Right lobe of liver (tissue), 6 donors: ENCODE data around the gene ATP11B. TPM values are rescaled to one million over a fixed set of nuclear protein-coding genes. Genes with fewer than 3 reads are reported as not detected.

Experiments used
- ATAC-seq, 4 donors: fragments of 200-7000 bp; cut with Tn5 transposase; one replicate each; pipeline ENCODE4 v1.9.1; 2020; ENCODE audit warnings: mild to moderate bottlenecking in 4 of 4, moderate library complexity in 4 of 4
- DNase-seq, 3 donors: peaks; one replicate each; pipeline ENCODE4 v3.0.0-alpha.2; 2020
- H3K27ac ChIP-seq, 3 donors: fragments of 200-600 bp; one replicate each; pipeline ENCODE4 v1.8.0; 2022
- H3K27me3 ChIP-seq, 2 donors: fragments of 200-600 bp; one replicate each; pipeline ENCODE4 v1.8.0; 2022
- H3K36me3 ChIP-seq, 4 donors: fragments of 200-600 bp; sonication (generic) in 1 of 4; one replicate each; pipeline versions ENCODE4 v1.5.1 to v1.8.0; 2017 to 2022; ENCODE audit warnings: control low read depth in 1 of 4
- H3K4me1 ChIP-seq, 4 donors: fragments of 200-600 bp; sonication (generic) in 1 of 4; one replicate each; pipeline versions ENCODE4 v1.5.1 to v1.8.0; 2017 to 2022; ENCODE audit warnings: control low read depth in 1 of 4
- H3K4me3 ChIP-seq, 3 donors: fragments of 200-600 bp; one replicate each; pipeline ENCODE4 v1.8.0; 2022
- H3K9me3 ChIP-seq, 4 donors: fragments of 200-600 bp; sonication (generic) in 1 of 4; one replicate each; pipeline versions ENCODE4 v1.5.1 to v1.8.0; 2017 to 2022; ENCODE audit warnings: control low read depth in 1 of 4
- CTCF ChIP-seq, 4 donors: fragments of 200-600 bp in 3 of 4; fragments of 450-650 bp in 1 of 4; IDR thresholded peaks; one replicate each; pipeline versions ENCODE4 v1.5.1 to v1.8.0; 2016 to 2022; ENCODE audit warnings: antibody characterized with exemption in 4 of 4, mild to moderate bottlenecking in 2 of 4
- POLR2A ChIP-seq: fragments of 450-650 bp; IDR thresholded peaks from one replicate; pipeline ENCODE4 v1.6.1; 2017; ENCODE audit warnings: antibody characterized with exemption, mild to moderate bottlenecking
- WGBS: methylation state at CpG from one replicate; pipeline ENCODE4 v1.1.6; 2018; ENCODE audit warnings: low coverage, low lambda C conversion rate; ENCODE audit not compliant: insufficient coverage; ENCODE audit errors: missing lambda C conversion rate; 5-methylcytosine and 5-hydroxymethylcytosine counted together
- intact Hi-C, 2 donors: fragments of 100-400 bp; cut with DNase I; formaldehyde crosslinking; loops; one replicate each; pipeline versions ENCODE4 v1.11.2 to v1.14.1; 2022
- total RNA-seq, 6 experiments: library from RNA; depleted of rRNA in 2 of 6; stranded (reverse); fragments of >200 nt in 2 of 6; fragmentation: NEBNext Ultra II Directional in 3 of 6; extraction: Animal tissue kit (Norgen Biotek cat#: 25700) in 3 of 6; gene quantifications; one replicate each; pipeline versions ENCODE4 v1.1.0 to v1.2.4, GENCODE V29; 2016 to 2023
- donor health status: DM: no; HTN: yes; CAD: no.
- donor health status: DM: no; HTN: no; CAD: no.
- donor health status: DM: no; HTN: no; CAD: no.
- donor health status: DM: no; HTN: yes; CAD: no.
- donor health status: DM: no; HTN: yes; CAD: no.

ATP11B gene
- total RNA-seq, 6 experiments from 2014 or later: 25.1 to 36.3 (median 27.8) TPM

GRCh38 chr3:182959474-182960350 lies 166.4 kb downstream of the ATP11B start:
- DNase-seq: peak in 1 of 3 donors; percentile 54
- TF ChIP-seq CTCF (IDR thresholded peaks at IDR 0.05): no peak
- TF ChIP-seq POLR2A: no peak
- ATAC-seq: peak; percentile 73 to 83 (median 75)
- peaks cover 0 to 5% (median 0%) of the 10 kb centered on the region in 4 donors for H3K36me3 ChIP-seq
- no peak overlapping the region for H3K4me3 ChIP-seq
- 53% methylated on average over 4 of the region's 4 CpGs for WGBS
- H3K9me3 ChIP-seq: no peaks in the 10 kb centered on the region
- no peak overlapping the region for H3K27ac ChIP-seq
- peaks cover 0 to 28% (median 2%) of the 10 kb centered on the region in 4 donors for H3K4me1 ChIP-seq
- intact Hi-C loops: no loop called here
- no peaks in the 10 kb centered on the region for H3K27me3 ChIP-seq

- peak overlapping the region in 2 of 3 donors; percentile 63 to 71 for H3K27ac ChIP-seq
- DNase-seq (peak in 1 of 3 donors; percentile 71), ATAC-seq (peak; percentile 69 to 92 (median 87))
- no peak for TF ChIP-seq POLR2A
- no peak for TF ChIP-seq CTCF (IDR thresholded peaks at IDR 0.05)
- H3K9me3 ChIP-seq: no peaks in the 10 kb centered on the region
- H3K4me3 ChIP-seq: no peak overlapping the region
- intact Hi-C loops: no loop called here
- H3K4me1 ChIP-seq: peaks cover 0 to 28% (median 2%) of the 10 kb centered on the region in 4 donors
- peaks cover 0 to 3% (median 0%) of the 10 kb centered on the region in 4 donors for H3K36me3 ChIP-seq
- no peaks in the 10 kb centered on the region for H3K27me3 ChIP-seq
Measured at GRCh38 chr3:182962166-182962565, 168.9 kb downstream of the ATP11B start.

GRCh38 chr3:182964179-182964578 lies 170.9 kb downstream of the ATP11B start:
- 75% methylated on average over 1 of the region's 1 CpG for WGBS
- intact Hi-C loops: no loop called here

GRCh38 chr3:182965861-182966366 lies 172.6 kb downstream of the ATP11B start:
- no peaks in the 10 kb centered on the region for H3K9me3 ChIP-seq
- H3K4me1 ChIP-seq: peaks cover 0 to 42% (median 14%) of the 10 kb centered on the region in 4 donors
- intact Hi-C loops: no loop called here
- no peaks in the 10 kb centered on the region for H3K36me3 ChIP-seq
- no peaks in the 10 kb centered on the region for H3K27me3 ChIP-seq
- no peak overlapping the region for H3K4me3 ChIP-seq
- WGBS: 85% methylated on average over 9 of the region's 9 CpGs
- H3K27ac ChIP-seq: no peak overlapping the region
- no peak for TF ChIP-seq CTCF (IDR thresholded peaks at IDR 0.05)
- TF ChIP-seq POLR2A: no peak
- ATAC-seq (no peak), DNase-seq (no peak)

More at GRCh38 chr3:182964179-182964578, 170.9 kb downstream of the ATP11B start:
- H3K4me3 ChIP-seq: no peak overlapping the region
- ATAC-seq (no peak), DNase-seq (no peak)
- H3K4me1 ChIP-seq: peaks cover 0 to 41% (median 8%) of the 10 kb centered on the region in 4 donors
- TF ChIP-seq CTCF (IDR thresholded peaks at IDR 0.05): no peak
- no peak for TF ChIP-seq POLR2A
- H3K9me3 ChIP-seq: no peaks in the 10 kb centered on the region
- H3K27ac ChIP-seq: no peak overlapping the region
- no peaks in the 10 kb centered on the region for H3K27me3 ChIP-seq
- no peaks in the 10 kb centered on the region for H3K36me3 ChIP-seq
